DMS153 (cell line): ENCODE measurements around the gene MROH2A.
"Not testable (repeated sequence)": the region's sequence is repeated elsewhere in the genome, so short reads cannot be mapped to it uniquely, and the experiment has no call there.

Experiments
- DNase-seq: peaks from one replicate; lab custom pipeline; 2025; lab: John Stamatoyannopoulos, UW

The MROH2A gene

DNA sequence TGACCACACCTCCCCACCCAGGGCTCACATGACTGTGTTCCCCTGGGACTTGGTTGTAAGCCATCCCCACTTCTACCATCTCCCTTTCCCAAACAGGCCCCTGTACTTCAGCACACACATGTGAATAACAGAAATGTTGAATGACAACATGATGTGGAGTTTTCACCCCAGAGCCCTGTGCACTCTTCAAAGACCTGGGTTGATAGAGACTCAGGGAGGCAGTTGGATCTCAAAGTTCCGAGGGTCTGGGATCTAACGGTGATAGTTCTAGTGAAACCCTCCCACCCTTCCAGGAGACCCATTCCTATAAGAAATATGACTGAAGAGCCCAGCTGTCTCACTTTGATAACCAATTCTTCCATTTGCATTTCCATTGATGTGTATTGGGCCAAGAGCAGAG lies at the start of gene MROH2A:
Gene MROH2A (plus strand): TSS at position 301 of the 400 bp plus-strand sequence. CDS start 1,029 bp downstream, outside the sequence.
- DNase-seq, result no peak

DNA sequence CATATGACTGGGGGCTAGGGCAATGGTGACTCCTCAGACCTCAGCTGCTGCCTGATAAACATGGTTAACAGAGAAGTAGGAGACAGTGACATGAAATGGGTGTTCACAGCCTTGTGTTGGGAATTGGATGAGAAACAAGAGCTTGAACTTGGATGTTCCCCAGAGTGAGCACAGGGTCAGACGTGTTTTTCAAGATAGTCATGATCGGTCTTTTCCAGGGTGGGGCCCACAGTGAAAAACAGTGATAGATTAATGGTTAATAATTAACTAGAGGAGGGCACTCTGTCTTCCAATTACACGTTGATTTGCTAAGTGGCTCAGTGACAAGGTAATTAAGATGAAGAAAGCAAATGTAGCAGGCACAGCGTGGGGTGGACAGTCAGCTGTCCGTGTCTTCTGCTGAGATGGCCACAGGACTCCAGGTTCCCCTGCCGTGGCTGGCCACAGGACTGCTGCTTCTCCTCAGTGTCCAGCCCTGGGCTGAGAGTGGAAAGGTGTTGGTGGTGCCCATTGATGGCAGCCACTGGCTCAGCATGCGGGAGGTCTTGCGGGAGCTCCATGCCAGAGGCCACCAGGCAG lies 49.3 kb upstream of the MROH2A start, which contains the start of gene UGT1A3:
Gene UGT1A3 (plus strand): TSS at position 320 of the 579 bp plus-strand sequence. CDS start 85 bp downstream, at position 405.
- no peak for DNase-seq

- DNase-seq, result peak; percentile 35
These were observed 41.1 kb upstream of the MROH2A start for GRCh38 chr2:233736868-233737653.

DNA sequence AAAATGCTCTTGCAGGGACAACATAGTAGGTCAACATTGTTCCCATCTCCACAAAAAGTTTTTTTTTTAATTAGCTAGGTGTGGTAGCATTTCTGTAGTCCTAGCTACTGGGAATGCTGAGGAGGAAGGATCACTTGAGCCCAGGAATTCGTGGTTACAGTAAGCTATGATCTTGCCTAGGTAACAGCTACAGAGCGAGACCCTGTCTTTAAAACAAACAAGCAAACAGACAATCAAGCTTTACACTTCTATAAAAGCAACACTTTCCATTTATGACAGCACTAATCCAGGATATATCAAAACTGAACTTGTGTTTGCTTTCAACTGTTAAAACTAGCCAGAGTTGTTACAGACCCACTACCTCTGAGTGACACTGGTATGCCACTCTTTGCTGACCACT lies 37.3 kb upstream of the MROH2A start:
- DNase-seq, result no peak

- no peak for DNase-seq
These were observed 34.5 kb upstream of the MROH2A start for GRCh38 chr2:233743464-233744259.

- no peak for DNase-seq
These were observed 32.9 kb upstream of the MROH2A start for GRCh38 chr2:233745073-233745755.

DNA sequence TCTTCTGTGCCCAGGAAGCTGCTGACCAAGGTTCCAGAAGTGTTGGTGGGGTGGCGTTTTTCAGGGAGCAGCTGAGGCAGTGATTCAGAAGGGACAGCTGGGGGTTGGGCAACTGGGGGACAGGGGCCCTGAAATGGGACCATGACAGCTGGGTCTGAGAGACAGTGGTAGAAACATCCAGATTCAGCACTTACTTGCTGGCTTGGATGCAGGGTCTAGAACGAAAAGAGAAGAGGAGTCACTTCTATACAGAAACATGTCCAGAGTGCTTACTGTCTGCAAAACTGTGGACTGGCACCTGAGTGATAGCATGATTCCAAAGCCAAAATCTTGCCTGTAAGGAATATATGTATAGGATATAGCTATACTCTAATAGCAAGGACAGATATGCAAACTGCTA lies 32.3 kb upstream of the MROH2A start:
- not testable (repeated sequence) for DNase-seq

DNA sequence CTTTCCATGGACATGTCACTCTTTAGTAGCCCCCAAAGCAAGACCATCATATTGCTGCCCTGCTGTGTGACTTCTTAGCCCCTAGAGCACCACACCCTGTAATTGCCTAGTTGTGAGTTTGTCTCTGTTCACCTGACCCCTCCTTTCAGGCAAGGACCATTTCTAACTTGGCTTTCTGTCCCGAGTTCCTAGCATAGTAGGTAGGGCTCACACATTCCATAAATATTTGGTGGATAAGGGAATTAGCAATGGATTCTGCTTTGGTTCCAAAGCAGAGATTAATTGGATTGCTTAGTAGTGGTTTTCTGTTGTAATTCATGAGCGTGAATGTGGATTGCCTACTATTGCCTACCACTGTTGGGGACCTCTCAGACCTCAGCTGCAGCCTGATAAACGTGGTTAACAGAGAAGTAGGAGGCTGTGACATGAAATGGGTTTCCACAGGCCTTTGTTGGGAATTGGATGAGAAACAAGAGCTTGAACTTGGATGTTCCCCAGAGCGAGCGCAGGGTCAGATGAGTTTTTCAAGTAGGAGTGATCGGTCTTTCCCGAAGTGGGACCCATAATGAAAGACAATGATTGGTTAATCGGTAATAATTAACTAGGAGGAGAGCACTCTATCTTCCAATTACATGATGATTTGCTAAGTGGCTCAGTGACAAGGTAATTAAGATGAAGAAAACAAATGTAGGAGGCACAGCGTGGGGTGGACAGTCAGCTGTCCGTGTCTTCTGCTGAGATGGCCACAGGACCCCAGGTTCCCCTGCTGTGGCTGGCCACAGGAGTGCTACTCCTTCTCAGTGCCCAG lies 31.5 kb upstream of the MROH2A start:
- DNase-seq, result no peak

- no peak for DNase-seq
These were observed 30.9 kb upstream of the MROH2A start for GRCh38 chr2:233747283-233747544.

DNA sequence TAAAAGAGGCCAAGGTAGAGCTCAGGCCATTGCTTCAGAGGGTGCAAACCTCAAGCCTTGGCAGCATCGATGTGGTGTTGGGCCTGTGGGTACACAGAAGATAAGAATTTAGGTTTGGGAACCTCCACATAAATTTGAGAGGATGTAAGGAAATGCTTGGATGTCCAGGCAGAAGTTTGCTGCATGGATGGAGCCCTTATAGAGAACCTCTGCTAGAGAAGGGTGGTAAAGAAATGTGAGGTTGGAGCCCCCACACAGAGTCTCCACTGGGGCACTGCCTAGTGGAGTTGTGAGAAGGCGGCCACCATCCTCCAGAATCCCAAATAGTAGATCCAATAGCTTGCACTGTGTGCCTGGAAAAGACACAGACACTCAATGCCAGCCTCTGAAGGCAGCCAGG lies 27.4 kb upstream of the MROH2A start:
- not testable (repeated sequence) for DNase-seq

DNA sequence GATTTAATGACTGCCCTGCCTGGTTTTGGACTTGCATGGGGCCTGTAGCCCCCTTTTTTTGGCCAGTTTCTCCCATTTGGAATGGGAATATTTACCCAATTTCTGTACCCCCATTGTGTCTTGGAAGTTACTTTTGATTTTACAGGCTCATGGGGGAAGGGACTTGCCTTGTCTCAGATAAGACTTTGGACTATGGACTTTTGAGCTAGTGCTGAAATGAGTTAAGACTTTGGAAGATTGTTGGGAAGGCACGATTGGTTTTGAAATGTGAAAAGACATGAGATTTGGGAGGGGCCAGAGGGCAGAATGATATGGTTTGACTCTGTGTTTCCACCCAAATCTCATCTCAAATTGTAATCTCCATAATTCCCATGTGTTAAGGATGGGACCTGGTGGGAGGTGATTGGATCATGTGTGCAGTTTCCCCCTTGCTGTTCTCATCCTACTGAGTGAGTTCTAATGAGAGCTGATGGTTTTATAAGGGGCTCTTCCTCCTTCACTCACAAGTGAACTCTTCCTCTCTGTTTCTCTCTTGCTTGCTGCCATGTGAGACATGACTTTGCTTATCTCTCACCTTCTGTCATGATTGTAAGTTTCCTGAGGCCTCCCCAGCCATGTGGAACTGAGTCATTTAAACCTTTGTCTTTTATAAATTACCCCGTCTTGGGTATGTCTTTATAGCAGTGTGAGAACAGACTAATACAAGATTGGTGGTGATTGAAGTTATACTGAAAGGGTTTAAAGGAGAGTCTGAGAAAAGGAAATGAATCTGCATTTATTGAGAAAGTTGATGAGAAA lies 26.7 kb upstream of the MROH2A start:
- not testable (repeated sequence) for DNase-seq

GRCh38 chr2:233754872-233755611 lies 23.1 kb upstream of the MROH2A start:
- DNase-seq, result no peak

DNA sequence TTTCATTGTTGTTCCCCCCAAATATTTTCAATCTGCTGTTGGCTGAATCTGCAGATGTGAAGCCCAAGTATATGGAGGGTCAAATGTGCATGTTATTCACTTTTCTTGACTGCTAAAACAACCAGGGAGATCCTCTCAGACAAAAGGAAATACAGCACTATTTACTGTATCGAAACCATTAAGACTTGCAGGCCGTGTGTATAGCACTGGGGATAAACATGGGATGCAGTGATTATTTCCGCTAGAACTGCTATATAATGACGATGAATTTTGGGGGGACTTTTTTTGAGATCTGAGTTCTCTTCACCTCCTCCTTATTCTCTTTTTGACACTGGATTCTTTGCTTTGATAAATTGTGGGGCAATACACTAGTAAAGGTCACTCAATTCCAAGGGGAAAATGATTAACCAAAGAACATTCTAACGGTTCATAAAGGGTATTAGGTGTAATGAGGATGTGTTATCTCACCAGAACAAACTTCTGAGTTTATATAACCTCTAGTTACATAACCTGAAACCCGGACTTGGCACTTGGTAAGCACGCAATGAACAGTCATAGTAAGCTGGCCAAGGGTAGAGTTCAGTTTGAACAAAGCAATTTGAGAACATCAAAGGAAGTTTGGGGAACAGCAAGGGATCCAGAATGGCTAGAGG lies 21.6 kb upstream of the MROH2A start:
- DNase-seq, result no peak

GRCh38 chr2:233758141-233758540 lies 20.0 kb upstream of the MROH2A start:
- no peak for DNase-seq

GRCh38 chr2:233758849-233759248 lies 19.3 kb upstream of the MROH2A start:
- no peak for DNase-seq

DNA sequence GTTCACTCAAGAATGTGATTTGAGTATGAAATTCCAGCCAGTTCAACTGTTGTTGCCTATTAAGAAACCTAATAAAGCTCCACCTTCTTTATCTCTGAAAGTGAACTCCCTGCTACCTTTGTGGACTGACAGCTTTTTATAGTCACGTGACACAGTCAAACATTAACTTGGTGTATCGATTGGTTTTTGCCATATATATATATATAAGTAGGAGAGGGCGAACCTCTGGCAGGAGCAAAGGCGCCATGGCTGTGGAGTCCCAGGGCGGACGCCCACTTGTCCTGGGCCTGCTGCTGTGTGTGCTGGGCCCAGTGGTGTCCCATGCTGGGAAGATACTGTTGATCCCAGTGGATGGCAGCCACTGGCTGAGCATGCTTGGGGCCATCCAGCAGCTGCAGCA lies 18.1 kb upstream of the MROH2A start, which contains the start of gene UGT1A1:
Gene UGT1A1 (plus strand): TSS at position 228 of the 400 bp plus-strand sequence. CDS start 18 bp downstream, at position 246.
- DNase-seq, result no peak

GRCh38 chr2:233761040-233761769 lies 16.9 kb upstream of the MROH2A start:
- no peak for DNase-seq

DNA sequence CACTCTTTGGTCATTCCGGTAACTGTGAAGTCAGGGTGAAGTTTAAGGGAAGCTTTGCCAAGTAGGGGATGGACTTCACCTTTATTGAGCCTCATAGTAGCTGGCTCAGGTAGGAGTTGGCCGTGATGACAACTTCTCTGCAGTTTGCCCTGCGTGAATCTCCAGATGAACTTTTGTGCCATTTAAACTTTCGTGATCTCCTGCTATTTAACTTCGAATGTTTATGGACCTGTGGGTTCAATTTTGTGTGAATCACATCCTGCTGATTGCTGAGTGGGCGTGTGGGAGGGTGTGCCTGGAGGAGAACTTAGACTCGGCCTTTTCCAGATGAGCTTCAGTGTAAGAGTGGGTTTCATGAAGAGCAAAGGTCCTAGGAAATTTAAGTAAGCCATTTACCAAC lies 13.9 kb upstream of the MROH2A start:
- DNase-seq, result no peak

DNA sequence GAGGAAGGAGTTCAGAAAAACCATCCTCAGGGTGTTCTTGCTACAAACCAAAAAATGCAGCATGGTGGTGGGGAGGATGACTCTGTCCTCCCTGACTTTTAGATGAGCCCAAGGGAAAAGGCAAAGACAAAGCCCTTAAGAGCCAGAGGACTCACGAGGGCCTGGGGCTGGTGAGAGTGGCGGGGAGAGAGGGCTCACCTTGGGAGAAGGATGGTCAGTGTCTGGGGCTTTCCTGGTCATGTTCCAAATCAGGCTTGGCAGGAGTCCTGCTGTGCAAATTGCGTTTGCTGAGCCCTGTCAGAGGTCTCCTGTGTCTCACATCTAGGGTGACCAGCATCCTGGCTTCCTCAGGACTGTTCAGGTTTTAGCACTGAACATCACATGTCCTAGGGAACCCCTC lies 13.4 kb upstream of the MROH2A start:
- no peak for DNase-seq
